WERI-Rb-1 (cell line): ENCODE results near the gene PLXDC2.

ENCODE experiments used
- DNase-seq: peaks from one replicate; pipeline ENCODE4 v3.0.0-alpha.2; 2020
- H3K27ac ChIP-seq: fragments of 250-450 bp; sonication (Bioruptor Pico); 2 replicates; pipeline ENCODE4 v1.5.1; 2020; ENCODE audit warnings: mild to moderate bottlenecking, moderate library complexity
- H3K27me3 ChIP-seq: fragments of 250-450 bp; sonication (Bioruptor Pico); 2 replicates; pipeline ENCODE4 v1.5.1; 2021; ENCODE audit warnings: mild to moderate bottlenecking, low read depth, moderate library complexity; ENCODE audit not compliant: insufficient read depth, severe bottlenecking
- H3K36me3 ChIP-seq: fragments of 250-450 bp; sonication (Bioruptor Pico); 2 replicates; pipeline ENCODE4 v1.5.1; 2020; ENCODE audit warnings: mild to moderate bottlenecking, moderate library complexity
- H3K4me3 ChIP-seq: 2 replicates; pipeline ENCODE4 v1.5.1; 2011; ENCODE audit warnings: low read depth, mild to moderate bottlenecking, control low read depth, low read length
- H3K9me3 ChIP-seq: fragments of 250-450 bp; sonication (Bioruptor Pico); 2 replicates; pipeline ENCODE4 v1.5.1; 2021; ENCODE audit warnings: mild to moderate bottlenecking, moderate library complexity; ENCODE audit not compliant: severe bottlenecking
- CTCF ChIP-seq: IDR thresholded peaks from 2 replicates; pipeline ENCODE4 v1.5.1; 2011; ENCODE audit warnings: low read depth, mild to moderate bottlenecking, control low read depth, inconsistent platforms, low read length

Gene PLXDC2

GRCh38 chr10:20274571-20274970, 458.3 kb downstream of the PLXDC2 start:
- no peak overlapping the region for H3K4me3 ChIP-seq
- H3K27ac ChIP-seq: no peak overlapping the region
- no peaks in the 10 kb centered on the region for H3K36me3 ChIP-seq
- H3K27me3 ChIP-seq: no peaks in the 10 kb centered on the region
- H3K9me3 ChIP-seq: no peaks in the 10 kb centered on the region
- no peak for TF ChIP-seq CTCF
- no peak for DNase-seq

GRCh38 chr10:20276127-20276979, 460.1 kb downstream of the PLXDC2 start:
- Histone ChIP-seq H3K27ac (no peak overlapping the region), H3K9me3 (no peaks in the 10 kb centered on the region), H3K36me3 (no peaks in the 10 kb centered on the region), H3K4me3 (no peak overlapping the region), H3K27me3 (no peaks in the 10 kb centered on the region)
- no peak for DNase-seq
- no peak for TF ChIP-seq CTCF

- Histone ChIP-seq H3K9me3 (no peaks in the 10 kb centered on the region), H3K27me3 (no peaks in the 10 kb centered on the region), H3K4me3 (no peak overlapping the region), H3K27ac (no peak overlapping the region), H3K36me3 (no peaks in the 10 kb centered on the region)
- no peak for TF ChIP-seq CTCF
- no peak for DNase-seq
Observed at GRCh38 chr10:20277820-20278219, 461.6 kb downstream of the PLXDC2 start.

GRCh38 chr10:20281579-20281978, 465.3 kb downstream of the PLXDC2 start:
- Histone ChIP-seq H3K9me3 (no peaks in the 10 kb centered on the region), H3K4me3 (no peak overlapping the region), H3K27me3 (no peaks in the 10 kb centered on the region), H3K27ac (no peak overlapping the region), H3K36me3 (no peaks in the 10 kb centered on the region)
- no peak for TF ChIP-seq CTCF
- DNase-seq: no peak

GRCh38 chr10:20287586-20287985, 471.4 kb downstream of the PLXDC2 start:
- Histone ChIP-seq H3K4me3 (no peak overlapping the region), H3K36me3 (no peaks in the 10 kb centered on the region), H3K27me3 (no peaks in the 10 kb centered on the region), H3K27ac (no peak overlapping the region), H3K9me3 (no peaks in the 10 kb centered on the region)
- no peak for DNase-seq
- no peak for TF ChIP-seq CTCF

- Histone ChIP-seq H3K9me3 (no peaks in the 10 kb centered on the region), H3K27me3 (no peaks in the 10 kb centered on the region), H3K27ac (no peak overlapping the region), H3K36me3 (no peaks in the 10 kb centered on the region), H3K4me3 (no peak overlapping the region)
- DNase-seq: no peak
- TF ChIP-seq CTCF: no peak
Observed at GRCh38 chr10:20288060-20288459, 471.8 kb downstream of the PLXDC2 start.
